Measurements from ENCODE around the gene IP6K2. TPM values are rescaled to one million over a fixed set of nuclear protein-coding genes. Genes with fewer than 3 reads are reported as not detected.
A peak's percentile ranks its signal among the peaks of the same experiment; 100 is the strongest.

Gene IP6K2
- total RNA-seq, 1 donor from 2014 or later = 104 TPM

GRCh38 chr3:48688737-48689075 lies 28.3 kb downstream of the IP6K2 start:
- Mint-ChIP-seq H3K27me3 (ENCODE audit: unreplicated experiment) (no peaks in the 10 kb centered on the region), H3K4me3 (ENCODE audit: unreplicated experiment) (no peak overlapping the region), H3K4me1 (ENCODE audit: unreplicated experiment) (peaks cover 42% of the 10 kb centered on the region), H3K27ac (ENCODE audit: unreplicated experiment) (no peak overlapping the region), H3K36me3 (ENCODE audit: unreplicated experiment) (peaks cover 35% of the 10 kb centered on the region), H3K9me3 (ENCODE audit: unreplicated experiment) (no peaks in the 10 kb centered on the region)
- no peak for DNase-seq (ENCODE audit: extremely low spot score, unreplicated experiment)
- TF ChIP-seq CTCF (IDR thresholded peaks at IDR 0.05) = no peak

GRCh38 chr3:48688032-48688736 lies 28.8 kb downstream of the IP6K2 start:
- no peaks in the 10 kb centered on the region for H3K27me3 Mint-ChIP-seq (ENCODE audit: unreplicated experiment)
- H3K36me3 Mint-ChIP-seq (ENCODE audit: unreplicated experiment) = peaks cover 31% of the 10 kb centered on the region
- H3K9me3 Mint-ChIP-seq (ENCODE audit: unreplicated experiment) = no peaks in the 10 kb centered on the region
- no peak overlapping the region for H3K4me3 Mint-ChIP-seq (ENCODE audit: unreplicated experiment)
- DNase-seq (ENCODE audit: extremely low spot score, unreplicated experiment) = no peak
- no peak for TF ChIP-seq CTCF (IDR thresholded peaks at IDR 0.05)
- H3K4me1 Mint-ChIP-seq (ENCODE audit: unreplicated experiment) = peaks cover 43% of the 10 kb centered on the region
- no peak overlapping the region for H3K27ac Mint-ChIP-seq (ENCODE audit: unreplicated experiment)

- no peak for TF ChIP-seq CTCF (IDR thresholded peaks at IDR 0.05)
- peak overlapping the region; percentile 69 for H3K27ac Mint-ChIP-seq (ENCODE audit: unreplicated experiment)
- H3K36me3 Mint-ChIP-seq (ENCODE audit: unreplicated experiment) = peaks cover 28% of the 10 kb centered on the region
- no peaks in the 10 kb centered on the region for H3K27me3 Mint-ChIP-seq (ENCODE audit: unreplicated experiment)
- H3K9me3 Mint-ChIP-seq (ENCODE audit: unreplicated experiment) = no peaks in the 10 kb centered on the region
- DNase-seq (ENCODE audit: extremely low spot score, unreplicated experiment) = no peak
- no peak overlapping the region for H3K4me3 Mint-ChIP-seq (ENCODE audit: unreplicated experiment)
- peaks cover 45% of the 10 kb centered on the region for H3K4me1 Mint-ChIP-seq (ENCODE audit: unreplicated experiment)
Observed at GRCh38 chr3:48687220-48687678, 29.8 kb downstream of the IP6K2 start.

- Mint-ChIP-seq H3K9me3 (ENCODE audit: unreplicated experiment) (no peaks in the 10 kb centered on the region), H3K36me3 (ENCODE audit: unreplicated experiment) (peaks cover 29% of the 10 kb centered on the region), H3K4me3 (ENCODE audit: unreplicated experiment) (peak overlapping the region; percentile 82), H3K27ac (ENCODE audit: unreplicated experiment) (peak overlapping the region; percentile 90), H3K27me3 (ENCODE audit: unreplicated experiment) (no peaks in the 10 kb centered on the region), H3K4me1 (ENCODE audit: unreplicated experiment) (peaks cover 45% of the 10 kb centered on the region)
- DNase-seq (ENCODE audit: extremely low spot score, unreplicated experiment) = no peak
- TF ChIP-seq CTCF (IDR thresholded peaks at IDR 0.05) = no peak
Observed at GRCh38 chr3:48686538-48687219, 30.3 kb downstream of the IP6K2 start.

All from osteocyte (in vitro differentiated cells).